Measurements from ENCODE around the gene FUCA1. TPM values are rescaled to one million over a fixed set of nuclear protein-coding genes. Genes with fewer than 3 reads are reported as not detected.

The FUCA1 gene
- total and polyA plus RNA-seq, 2 of the 8 experiments (the other 6 are each of a cell fraction or from before 2014, with no cell fraction given) = 5.9 to 6.4 TPM

DNA sequence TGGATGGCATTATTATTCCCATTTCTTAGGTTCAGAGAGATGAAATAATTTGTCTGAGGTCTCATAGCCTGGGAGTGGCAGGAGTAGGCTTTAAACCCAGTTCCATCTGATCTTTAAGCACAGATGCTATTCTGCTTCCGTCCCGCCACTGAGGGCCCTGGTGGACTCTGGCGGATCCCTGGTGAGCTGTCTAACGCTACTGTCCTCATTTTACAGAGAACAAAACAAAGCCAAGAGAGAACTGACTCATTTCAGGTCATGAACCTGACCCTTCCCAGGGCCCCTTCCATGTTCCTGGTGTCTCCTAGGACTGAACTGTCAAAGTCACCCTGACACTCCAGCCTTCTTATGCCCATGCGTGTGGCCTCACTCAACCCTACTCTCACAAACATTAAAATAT is 64.4 kb downstream of the FUCA1 start:
- no peak overlapping the region for H2AFZ ChIP-seq (ENCODE audit: low read length)
- H3K27me3 ChIP-seq (replicated peaks in 1 of 4; ENCODE audit: control insufficient read depth in 3 of 4, extremely low read depth in 1 of 4, insufficient read depth in 3 of 4, low read length in 3 of 4) = no peaks in the 10 kb centered on the region; a peak in 1 of 7 replicates
- H3K18ac ChIP-seq (ENCODE audit: extremely low read depth, low read length) = no peak overlapping the region
- H3K27ac ChIP-seq (ENCODE audit: low read depth, low read length) = no peak overlapping the region
- H3K79me2 ChIP-seq (ENCODE audit: control insufficient read depth in 1 of 2, insufficient read depth in 2 of 2, low read length in 2 of 2) = no peaks in the 10 kb centered on the region
- no peaks in the 10 kb centered on the region for H3K9me3 ChIP-seq (ENCODE audit: insufficient read depth in 2 of 2, low read depth in 1 of 2, low read length in 1 of 2)
- no peak overlapping the region for H4K5ac ChIP-seq (ENCODE audit: insufficient read length, low read depth, low read length)
- H3K36me3 ChIP-seq (ENCODE audit: control insufficient read depth in 2 of 4, insufficient read depth in 4 of 4, low read length in 3 of 4) = peaks cover 0 to 3% (median 0%) of the 10 kb centered on the region in 4 experiments; a peak in 2 of 8 replicates
- H3K79me1 ChIP-seq (ENCODE audit: low read depth, low read length) = no peaks in the 10 kb centered on the region
- H3K4me1 ChIP-seq (replicated peaks in 1 of 4; ENCODE audit: control insufficient read depth in 3 of 4, insufficient read depth in 4 of 4, low read length in 3 of 4) = peaks cover 0 to 12% (median 9%) of the 10 kb centered on the region in 4 experiments; a peak in 5 of 7 replicates
- CTCF ChIA-PET (ENCODE audit: partially characterized antibody) = interaction anchor here (0.6 to 4.0 kb wide), 2 partner anchors 113 to 152 kb away, joined by 3 to 17 read pairs; no protein-coding TSS in a partner anchor
- no peak overlapping the region for H2BK12ac ChIP-seq (ENCODE audit: low read depth, low read length)
- H3K9ac ChIP-seq (replicated peaks in 1 of 4; ENCODE audit: extremely low read depth in 1 of 4, low read depth in 3 of 4, low read length in 3 of 4) = no peak overlapping the region
- no peak overlapping the region for H3K14ac ChIP-seq (ENCODE audit: insufficient read length)
- H2BK120ac ChIP-seq (replicated peaks; ENCODE audit: low read depth, low read length) = no peak overlapping the region
- POLR2A ChIA-PET (ENCODE audit: partially characterized antibody) = interaction anchor here (0.6 to 16.2 kb wide), 4 partner anchors 24 to 158 kb away, joined by 3 to 192 read pairs (median 4); partner anchors contain the start of gene PITHD1
- WGBS, 2 experiments (ENCODE audit: extremely low coverage in 1 of 2, insufficient coverage in 1 of 2, insufficient read length in 1 of 2, insufficient replicate concordance in 2 of 2, low coverage in 1 of 2, low lambda C conversion rate in 2 of 2, missing lambda C conversion rate in 1 of 2) = 86% methylated on average over 5 of the region's 5 CpGs; no CpG with 5 or more reads in 1 of the 2 experiments
- H3K4me2 ChIP-seq (ENCODE audit: insufficient read depth in 1 of 2, low read depth in 2 of 2, low read length in 2 of 2) = no peak overlapping the region
- no peak overlapping the region for H3K4me3 ChIP-seq (ENCODE audit: extremely low read depth in 1 of 4, insufficient read depth in 2 of 4, low read depth in 3 of 4, low read length in 4 of 4)
- no peak overlapping the region for H2BK20ac ChIP-seq (ENCODE audit: low read length)
- no peak overlapping the region for H2BK15ac ChIP-seq (ENCODE audit: low read length)
- no peak overlapping the region for H3K23ac ChIP-seq (ENCODE audit: insufficient read length)
- peaks cover 16% of the 10 kb centered on the region for H3K23me2 ChIP-seq (ENCODE audit: low read depth, low read length)
- FAIRE-seq (no peak), DNase-seq (ENCODE audit: low read depth in 1 of 2, low spot score in 2 of 2) (no peak)
- H2BK5ac ChIP-seq (ENCODE audit: low read depth, low read length) = no peak overlapping the region
- H3K4ac ChIP-seq (replicated peaks; ENCODE audit: insufficient read length, low read depth, low read length) = no peak overlapping the region
- H2AK5ac ChIP-seq (ENCODE audit: low read depth, low read length) = no peak overlapping the region
- H4K8ac ChIP-seq (ENCODE audit: extremely low read depth, insufficient read depth, low read length) = no peak overlapping the region
- no peak overlapping the region for H4K91ac ChIP-seq (replicated peaks; ENCODE audit: insufficient read length, low read length)
- peaks cover 0 to 3% of the 10 kb centered on the region in 2 experiments for H4K20me1 ChIP-seq (replicated peaks in 1 of 2; ENCODE audit: control insufficient read depth in 1 of 2, insufficient read depth in 2 of 2, low read length in 2 of 2)
- no peak overlapping the region for H3K56ac ChIP-seq (replicated peaks; ENCODE audit: insufficient read length, low read depth, low read length)
- TF ChIP-seq TBP (IDR thresholded peaks at IDR 0.05; ENCODE audit: low read depth, low read length) = no peak
- TF ChIP-seq TAF1 (IDR thresholded peaks at IDR 0.05; ENCODE audit: low read depth, low read length) = no peak
- no peak for TF ChIP-seq EZH2 (IDR thresholded peaks at IDR 0.05; ENCODE audit: low read depth, low read length, severe bottlenecking)
- TF ChIP-seq EGR1 (IDR thresholded peaks at IDR 0.05; ENCODE audit: borderline replicate concordance, low read depth, low read length) = no peak
- no peak for TF ChIP-seq ATF2 (IDR thresholded peaks at IDR 0.05; ENCODE audit: low read length)
- no peak for TF ChIP-seq RNF2 (IDR thresholded peaks at IDR 0.05; ENCODE audit: borderline replicate concordance, low read depth, low read length, missing control alignments, poor library complexity, severe bottlenecking)
- TF ChIP-seq TAF7 (optimal IDR thresholded peaks at IDR 0.05; ENCODE audit: borderline replicate concordance, low read depth, low read length) = no peak
- no peak for TF ChIP-seq JUN (IDR thresholded peaks at IDR 0.05; ENCODE audit: low read depth, low read length)
- TF ChIP-seq NRF1 (IDR thresholded peaks at IDR 0.05; ENCODE audit: low read depth, low read length) = no peak
- TF ChIP-seq RAD21 (IDR thresholded peaks at IDR 0.05 in 1 of 2, conservative IDR thresholded peaks at IDR 0.05 in 1 of 2; ENCODE audit: low read depth in 2 of 2, low read length in 2 of 2) = no peak
- TF ChIP-seq SAP30 (IDR thresholded peaks at IDR 0.05; ENCODE audit: insufficient read depth, insufficient replicate concordance, low read length) = no peak

Data from H1 (cell line).